Uterus (tissue), 4 donors: ENCODE results near the gene PDK4. TPM values are rescaled to one million over a fixed set of nuclear protein-coding genes. Genes with fewer than 3 reads are reported as not detected.
A peak's percentile ranks its signal among the peaks of the same experiment; 100 is the strongest.

ENCODE experiments used
- DNase-seq, 2 donors: peaks; one replicate each; pipeline ENCODE4 v3.0.0-alpha.2; 2019 to 2020
- H3K27ac ChIP-seq, 2 donors: fragments of 200-600 bp; sonication (generic); 1 replicate in 1 of 2; 2 replicates in 1 of 2; pipeline ENCODE4 v1.5.1; 2016 to 2018
- H3K27me3 ChIP-seq, 2 donors: fragments of 200-600 bp; sonication (generic); one replicate each; pipeline ENCODE4 v1.5.1; 2018 to 2019; ENCODE audit warnings: control low read depth in 1 of 2
- H3K36me3 ChIP-seq, 2 donors: fragments of 200-600 bp; sonication (generic); one replicate each; pipeline ENCODE4 v1.5.1; 2019; ENCODE audit warnings: control low read depth in 1 of 2
- H3K4me1 ChIP-seq, 2 donors: fragments of 200-600 bp; sonication (generic); one replicate each; pipeline ENCODE4 v1.5.1; 2018 to 2019; ENCODE audit warnings: control low read depth in 1 of 2
- H3K4me3 ChIP-seq, 2 donors: fragments of 200-600 bp; sonication (generic); 1 replicate in 1 of 2; 2 replicates in 1 of 2; pipeline ENCODE4 v1.5.1; 2018 to 2019; ENCODE audit warnings: mild to moderate bottlenecking in 1 of 2
- H3K9me3 ChIP-seq, 2 donors: fragments of 200-600 bp; sonication (generic); one replicate each; pipeline ENCODE4 v1.5.1; 2019; ENCODE audit warnings: control low read depth in 1 of 2
- CTCF ChIP-seq, 4 experiments: fragments of 200-600 bp in 2 of 4; fragments of 450-650 bp in 2 of 4; sonication (generic) in 2 of 4; IDR thresholded peaks; one replicate each; pipeline ENCODE4 v1.5.1; 2016 to 2019; ENCODE audit warnings: antibody characterized with exemption in 4 of 4, mild to moderate bottlenecking in 2 of 4, moderate library complexity in 1 of 4
- POLR2A ChIP-seq, 2 donors: fragments of 450-650 bp; IDR thresholded peaks; one replicate each; pipeline ENCODE4 v1.6.1; 2016; ENCODE audit warnings: antibody characterized with exemption in 2 of 2, mild to moderate bottlenecking in 1 of 2, moderate library complexity in 1 of 2
- intact Hi-C: fragments of 100-400 bp; cut with DNase I; formaldehyde crosslinking; loops from one replicate; pipeline ENCODE4 v1.15.1; 2023; ENCODE audit warnings: low total_unique reads
- total RNA-seq, 4 donors: library from RNA; depleted of rRNA in 3 of 4; stranded (reverse); fragments of >200 nt in 3 of 4; gene quantifications; one replicate each; pipeline versions ENCODE4 v1.1.0 to v1.2.4, GENCODE V29; 2014 to 2023
- donor health status: DM: yes; HTN: yes; CAD: no.

Gene PDK4
- total RNA-seq, 4 donors from 2014 or later = 12.0 to 509 (median 177) TPM

- Histone ChIP-seq H3K27ac (no peak overlapping the region), H3K27me3 (no peaks in the 10 kb centered on the region), H3K9me3 (no peaks in the 10 kb centered on the region), H3K4me3 (no peak overlapping the region), H3K36me3 (no peaks in the 10 kb centered on the region), H3K4me1 (peaks cover 0 to 10% of the 10 kb centered on the region in 2 donors)
- no peak for DNase-seq
- intact Hi-C loops = no loop called here
- TF ChIP-seq POLR2A (IDR thresholded peaks at IDR 0.05) = no peak
- no peak for TF ChIP-seq CTCF (IDR thresholded peaks at IDR 0.05)
These were observed 18.2 kb upstream of the PDK4 start for GRCh38 chr7:95614442-95614940.

DNA sequence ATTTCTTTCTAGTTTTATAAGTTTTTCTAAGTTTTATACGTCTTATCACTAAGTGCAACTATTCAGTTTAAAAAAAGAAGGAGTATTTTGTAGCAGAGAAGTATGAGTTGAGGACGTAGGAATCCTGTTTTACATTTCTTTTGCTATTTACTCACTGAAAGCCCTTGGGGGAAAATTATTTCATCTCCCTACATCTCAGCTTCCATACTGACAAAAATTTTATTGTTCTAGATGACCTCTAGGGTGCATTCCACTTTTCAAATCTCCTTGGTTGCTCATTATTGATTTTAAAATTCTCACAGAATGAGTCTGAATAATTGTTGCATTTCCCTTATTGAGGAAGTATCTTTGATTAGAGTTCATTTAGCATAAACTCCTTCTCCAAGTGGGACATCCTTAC, 14.9 kb upstream of the PDK4 start:
- H3K4me3 ChIP-seq = no peak overlapping the region
- no peaks in the 10 kb centered on the region for H3K27me3 ChIP-seq
- no peak for TF ChIP-seq CTCF (IDR thresholded peaks at IDR 0.05)
- TF ChIP-seq POLR2A (IDR thresholded peaks at IDR 0.05) = no peak
- intact Hi-C loops = no loop called here
- H3K9me3 ChIP-seq = no peaks in the 10 kb centered on the region
- no peak for DNase-seq
- H3K36me3 ChIP-seq = no peaks in the 10 kb centered on the region
- peak overlapping the region in 1 of 2 donors; percentile 94 for H3K27ac ChIP-seq
- H3K4me1 ChIP-seq = peaks cover 9 to 18% of the 10 kb centered on the region in 2 donors

DNA sequence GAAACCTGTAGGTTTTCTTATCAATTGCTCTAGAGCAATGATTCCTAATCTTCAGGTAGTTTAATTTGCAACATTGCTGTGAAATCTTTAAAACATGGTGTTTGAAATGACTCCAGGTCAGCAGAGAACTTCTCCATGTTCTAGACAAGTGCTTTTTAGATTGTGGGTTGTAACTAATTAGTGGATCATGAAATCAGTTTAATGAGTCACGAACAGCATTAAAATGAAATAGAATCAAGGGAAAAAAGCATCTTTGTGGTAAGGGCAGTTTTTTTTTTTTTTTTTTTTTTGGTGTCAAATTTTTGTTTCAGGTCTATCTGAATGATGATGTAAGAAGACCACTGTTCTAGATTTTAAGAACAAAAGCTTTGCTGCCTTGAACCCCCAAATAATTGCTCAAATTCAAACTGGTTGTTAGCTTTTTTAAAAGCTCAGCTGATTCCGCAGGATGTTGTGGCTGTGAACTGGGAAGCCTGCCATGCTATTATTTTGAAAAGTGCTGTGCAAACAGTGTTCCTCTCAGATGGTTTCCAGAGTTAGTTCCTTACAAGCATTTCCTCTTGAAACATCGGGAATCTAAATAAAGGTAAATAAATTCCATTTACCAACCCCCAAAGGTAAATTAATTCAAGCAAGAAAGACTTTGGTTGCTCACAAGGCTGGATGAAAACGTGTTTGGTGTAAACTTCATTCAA, 13.1 kb upstream of the PDK4 start:
- Histone ChIP-seq H3K27ac (peak overlapping the region; percentile 94), H3K27me3 (no peaks in the 10 kb centered on the region), H3K4me1 (peaks cover 9 to 18% of the 10 kb centered on the region in 2 donors), H3K36me3 (no peaks in the 10 kb centered on the region), H3K4me3 (peak overlapping the region; percentile 6 to 33), H3K9me3 (no peaks in the 10 kb centered on the region)
- TF ChIP-seq POLR2A (IDR thresholded peaks at IDR 0.05) = no peak
- TF ChIP-seq CTCF (IDR thresholded peaks at IDR 0.05) = no peak
- intact Hi-C loops = no loop called here
- DNase-seq = peak; percentile 55 to 79

DNA sequence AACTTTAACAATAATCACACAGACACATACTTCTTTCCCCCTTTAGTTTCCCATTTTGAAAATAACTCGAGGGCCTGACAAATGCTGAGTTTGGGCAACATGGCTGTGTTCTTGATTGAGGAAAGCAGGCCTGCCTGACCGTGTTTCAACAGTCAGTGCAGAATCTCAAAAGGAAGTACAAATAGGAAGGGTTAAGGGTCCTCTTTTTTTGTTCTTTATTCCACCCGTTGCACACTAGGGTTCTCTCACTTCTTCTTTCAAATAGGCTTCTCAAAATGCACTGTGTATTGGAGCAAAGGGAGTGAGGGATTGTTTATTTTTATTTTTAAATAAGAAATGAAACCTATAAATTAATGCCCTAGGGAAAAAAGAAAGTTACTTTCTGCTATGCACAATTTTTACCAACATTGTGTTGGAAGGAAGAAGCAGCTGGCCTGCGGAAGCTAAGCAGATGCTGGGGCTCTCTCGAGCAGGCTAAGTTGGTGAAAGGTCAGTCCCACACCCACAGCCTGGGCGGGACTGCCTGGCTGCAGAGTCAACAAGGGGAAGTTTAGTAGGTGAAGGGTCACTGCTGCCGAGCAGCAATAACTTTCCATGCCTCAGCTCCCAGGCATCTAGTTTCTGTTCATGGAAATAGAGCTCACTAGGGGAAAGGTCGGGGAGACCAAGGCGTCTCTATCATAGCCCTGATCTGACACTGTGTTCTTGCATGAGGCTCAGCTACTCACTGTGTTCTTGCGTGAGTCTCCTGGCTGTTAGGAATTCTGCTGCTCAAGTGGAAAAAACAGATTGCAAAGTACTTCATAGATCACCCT, 12.2 kb upstream of the PDK4 start:
- H3K27me3 ChIP-seq = no peaks in the 10 kb centered on the region
- H3K4me1 ChIP-seq = peaks cover 9 to 18% of the 10 kb centered on the region in 2 donors
- intact Hi-C loops = no loop called here
- peak overlapping the region; percentile 5 to 6 for H3K4me3 ChIP-seq
- H3K27ac ChIP-seq = peak overlapping the region; percentile 94
- no peak for TF ChIP-seq CTCF (IDR thresholded peaks at IDR 0.05)
- peak; percentile 52 to 73 for TF ChIP-seq POLR2A (IDR thresholded peaks at IDR 0.05)
- peak; percentile 88 to 97 for DNase-seq
- H3K36me3 ChIP-seq = no peaks in the 10 kb centered on the region
- H3K9me3 ChIP-seq = no peaks in the 10 kb centered on the region

GRCh38 chr7:95607561-95607960, 11.2 kb upstream of the PDK4 start:
- Histone ChIP-seq H3K9me3 (no peaks in the 10 kb centered on the region), H3K27ac (peak overlapping the region; percentile 94), H3K4me1 (peaks cover 9 to 18% of the 10 kb centered on the region in 2 donors), H3K36me3 (no peaks in the 10 kb centered on the region), H3K27me3 (no peaks in the 10 kb centered on the region), H3K4me3 (no peak overlapping the region)
- intact Hi-C loops = no loop called here
- TF ChIP-seq POLR2A (IDR thresholded peaks at IDR 0.05) = no peak
- TF ChIP-seq CTCF (IDR thresholded peaks at IDR 0.05) = no peak
- DNase-seq = peak; percentile 41 to 48
